ENCODE results near the gene RNASEL. TPM values are rescaled to one million over a fixed set of nuclear protein-coding genes. Genes with fewer than 3 reads are reported as not detected.
A peak's percentile ranks its signal among the peaks of the same experiment; 100 is the strongest.

Gene RNASEL
- total and polyA plus RNA-seq, 9 of the 15 experiments (the other 6 are each of a cell fraction or from before 2014, with no cell fraction given), result 4.3 to 11.1 (median 7.2) TPM

GRCh38 chr1:182527680-182528079 is 61.4 kb downstream of the RNASEL start:
- in situ Hi-C loops (cut with MboI), result no loop called here
- intact Hi-C loops (cut with micrococcal nuclease), result no loop called here
- Histone ChIP-seq H2AFZ (ENCODE audit: low read depth, low read length) (no peak overlapping the region), H3K9me3 (replicated peaks; ENCODE audit: control insufficient read depth, insufficient read depth, low read depth, low read length) (no peaks in the 10 kb centered on the region), H3K4me2 (ENCODE audit: insufficient read depth, low read length) (no peak overlapping the region), H3K27me3 (ENCODE audit: control insufficient read depth in 2 of 2, insufficient read depth in 2 of 2, low read length in 2 of 2) (no peaks in the 10 kb centered on the region; a peak in 1 of 5 replicates), H3K79me2 (ENCODE audit: control insufficient read depth, insufficient read depth, low read length) (no peaks in the 10 kb centered on the region), H3K4me1 (replicated peaks in 1 of 2; ENCODE audit: control insufficient read depth in 2 of 2, insufficient read depth in 2 of 2, low read length in 2 of 2) (no peaks in the 10 kb centered on the region), H3K9ac (ENCODE audit: insufficient read depth in 1 of 2, low read depth in 2 of 2, low read length in 2 of 2) (no peak overlapping the region), H3K9me1 (ENCODE audit: control insufficient read depth, insufficient read depth, low read length) (no peaks in the 10 kb centered on the region), H4K20me1 (replicated peaks; ENCODE audit: control insufficient read depth, insufficient read depth, low read length) (no peaks in the 10 kb centered on the region), H3K36me3 (ENCODE audit: control insufficient read depth, insufficient read depth, low read length) (no peaks in the 10 kb centered on the region), H3K4me3 (no peak overlapping the region), H3K27ac (ENCODE audit: extremely low read depth, low read depth, low read length) (no peak overlapping the region)
- no peak for DNase-seq (ENCODE audit: extremely low read depth in 1 of 4, low spot score in 3 of 4)
- FAIRE-seq, result no peak
- ATAC-seq, result peak; percentile 59; the same call in 1 of the 3 replicates
- ChIA-PET POLR2A (no interaction called here), CTCF (ENCODE audit: low intra/inter-chr PET ratio) (no interaction called here)
- no TSS peak for BruUV-seq (replicated peaks)
- 0% methylated on average over 2 of the region's 2 CpGs for WGBS (ENCODE audit: insufficient coverage, low coverage, missing lambda C conversion rate)
- TF ChIP-seq RNF219 (CRISPR knock-in tag; IDR thresholded peaks at IDR 0.05) (no peak), MITF (IDR thresholded peaks at IDR 0.05) (no peak)

GRCh38 chr1:182525342-182525741 is 63.7 kb downstream of the RNASEL start:
- H3K27ac ChIP-seq (ENCODE audit: extremely low read depth, low read depth, low read length), result no peak overlapping the region
- ChIA-PET POLR2A (no interaction called here), CTCF (ENCODE audit: low intra/inter-chr PET ratio) (no interaction called here)
- no peak for DNase-seq (ENCODE audit: extremely low read depth in 1 of 4, low spot score in 3 of 4)
- intact Hi-C loops (cut with micrococcal nuclease), result no loop called here
- no peak for FAIRE-seq
- no peaks in the 10 kb centered on the region for H3K9me3 ChIP-seq (replicated peaks; ENCODE audit: control insufficient read depth, insufficient read depth, low read depth, low read length)
- no peaks in the 10 kb centered on the region for H3K79me2 ChIP-seq (ENCODE audit: control insufficient read depth, insufficient read depth, low read length)
- H3K9me1 ChIP-seq (ENCODE audit: control insufficient read depth, insufficient read depth, low read length), result no peaks in the 10 kb centered on the region
- H2AFZ ChIP-seq (ENCODE audit: low read depth, low read length), result no peak overlapping the region
- no peak for ATAC-seq
- 0 out of 2 replicates have a peak, but pooled peaks have one; percentile 35 for TF ChIP-seq TRIM28 (IDR thresholded peaks at IDR 0.05)
- no peak for TF ChIP-seq ETV6 (IDR thresholded peaks at IDR 0.05; ENCODE audit: borderline replicate concordance in 1 of 2, low read depth in 2 of 2, low read length in 1 of 2)
- no peak for TF ChIP-seq ETV6 (CRISPR knock-in tag; IDR thresholded peaks at IDR 0.05; ENCODE audit: borderline replicate concordance)
- TF ChIP-seq CBX3 (IDR thresholded peaks at IDR 0.05; ENCODE audit: borderline replicate concordance in 1 of 2, low read length in 2 of 2), result 0 out of 3 replicates have a peak, but pooled peaks of 1 of the 2 experiments have one; percentile 23
- TF ChIP-seq ZNF280A (IDR thresholded peaks at IDR 0.05; ENCODE audit: low read depth, partially characterized antibody), result peak; percentile 53
- no peak overlapping the region for H3K9ac ChIP-seq (ENCODE audit: insufficient read depth in 1 of 2, low read depth in 2 of 2, low read length in 2 of 2)
- H3K4me3 ChIP-seq, result no peak overlapping the region
- in situ Hi-C loops (cut with MboI), result no loop called here
- H3K4me1 ChIP-seq (replicated peaks in 1 of 2; ENCODE audit: control insufficient read depth in 2 of 2, insufficient read depth in 2 of 2, low read length in 2 of 2), result no peaks in the 10 kb centered on the region
- H3K4me2 ChIP-seq (ENCODE audit: insufficient read depth, low read length), result no peak overlapping the region
- no peaks in the 10 kb centered on the region; a peak in 1 of 5 replicates for H3K27me3 ChIP-seq (ENCODE audit: control insufficient read depth in 2 of 2, insufficient read depth in 2 of 2, low read length in 2 of 2)
- H4K20me1 ChIP-seq (replicated peaks; ENCODE audit: control insufficient read depth, insufficient read depth, low read length), result no peaks in the 10 kb centered on the region
- H3K36me3 ChIP-seq (ENCODE audit: control insufficient read depth, insufficient read depth, low read length), result no peaks in the 10 kb centered on the region
- no TSS peak for BruUV-seq (replicated peaks)

All from K562 (cell line).